Transverse colon (tissue), 4 donors: ENCODE measurements around the gene R3HDM4. TPM values are rescaled to one million over a fixed set of nuclear protein-coding genes. Genes with fewer than 3 reads are reported as not detected.

Experiments used
- DNase-seq: peaks from one replicate; pipeline ENCODE4 v3.0.0-alpha.2; 2019
- H3K27ac ChIP-seq, 4 donors: fragments of 200-600 bp; sonication (generic); 2 replicates each; pipeline ENCODE4 v1.5.1; 2016 to 2018; ENCODE audit warnings: inconsistent platforms in 4 of 4
- H3K27me3 ChIP-seq: fragments of 200-600 bp; sonication (generic); 2 replicates; pipeline ENCODE4 v1.5.1; 2017; ENCODE audit warnings: inconsistent platforms
- H3K36me3 ChIP-seq, 4 donors: fragments of 200-600 bp; sonication (generic); 2 replicates each; pipeline ENCODE4 v1.5.1; 2017 to 2019; ENCODE audit warnings: inconsistent platforms in 4 of 4
- H3K4me1 ChIP-seq, 4 donors: fragments of 200-600 bp; sonication (generic); 2 replicates each; pipeline ENCODE4 v1.5.1; 2017 to 2020; ENCODE audit warnings: inconsistent platforms in 4 of 4
- H3K4me3 ChIP-seq, 4 donors: fragments of 200-600 bp; sonication (generic); 1 replicate in 1 of 4; 2 replicates in 3 of 4; pipeline versions ENCODE4 v1.5.1 to v1.6.1; 2017 to 2019; ENCODE audit warnings: inconsistent platforms in 4 of 4
- H3K9me3 ChIP-seq, 2 donors: fragments of 200-600 bp; sonication (generic); 2 replicates each; pipeline ENCODE4 v1.5.1; 2017 to 2019; ENCODE audit warnings: inconsistent platforms in 2 of 2
- CTCF ChIP-seq, 5 experiments: fragments of 200-600 bp in 3 of 5; fragments of 450-650 bp in 2 of 5; sonication (generic) in 3 of 5; IDR thresholded peaks; 1 replicate in 2 of 5; 2 replicates in 3 of 5; pipeline ENCODE4 v1.5.1; 2016 to 2017; ENCODE audit warnings: antibody characterized with exemption in 5 of 5, inconsistent platforms in 3 of 5, mild to moderate bottlenecking in 2 of 5, moderate library complexity in 1 of 5
- EP300 ChIP-seq: sonication (generic); formaldehyde crosslinking; IDR thresholded peaks from one replicate; pipeline ENCODE4 v1.6.1; 2017; ENCODE audit warnings: antibody characterized with exemption, low read depth
- POLR2A ChIP-seq: fragments of 450-650 bp; IDR thresholded peaks from one replicate; pipeline ENCODE4 v1.6.1; 2016; ENCODE audit warnings: antibody characterized with exemption, mild to moderate bottlenecking, moderate library complexity
- POLR2AphosphoS5 ChIP-seq, 3 donors: sonication (generic); formaldehyde crosslinking; IDR thresholded peaks; one replicate each; pipeline ENCODE4 v1.6.1; 2016; ENCODE audit warnings: antibody characterized with exemption in 3 of 3
- WGBS, 2 donors: methylation state at CpG; one replicate each; pipeline ENCODE4 v1.1.5; 2018; ENCODE audit warnings: low coverage in 1 of 2; 5-methylcytosine and 5-hydroxymethylcytosine counted together
- in situ Hi-C, 4 donors: fragments of 200-750 bp; cut with MboI; loops; one replicate each; pipeline versions ENCODE4 v1.15.0 to v1.15.1; 2017; ENCODE audit warnings: low sequenced_read_pairs in 3 of 4, low pct_ligation_motif_present in 1 of 4, low pct_unique_long_range_greater_than_20kb in 1 of 4
- intact Hi-C: fragments of 100-400 bp; cut with DNase I; formaldehyde crosslinking; loops from one replicate; pipeline ENCODE4 v1.15.1; 2023; ENCODE audit warnings: low total_unique reads
- total RNA-seq, 4 donors: library from RNA; depleted of rRNA; stranded (reverse); fragments of >200 nt; gene quantifications; one replicate each; pipeline ENCODE4 v1.1.0, GENCODE V29; 2016

R3HDM4 gene
- total RNA-seq, 4 donors from 2014 or later: 43.8 to 49.4 (median 46.7) TPM

GRCh38 chr19:899336-900042, 13.5 kb downstream of the R3HDM4 start:
- DNase-seq: no peak
- TF ChIP-seq CTCF (IDR thresholded peaks at IDR 0.05) (no peak), POLR2A (no peak), EP300 (no peak)
- WGBS, 2 donors: 86% methylated on average over 28 of the region's 32 CpGs; no CpG with 5 or more reads in 1 of the 2 donors
- Histone ChIP-seq H3K27me3 (no peaks in the 10 kb centered on the region), H3K4me1 (no peaks in the 10 kb centered on the region), H3K36me3 (no peaks in the 10 kb centered on the region), H3K27ac (no peak overlapping the region), H3K9me3 (no peaks in the 10 kb centered on the region), H3K4me3 (no peak overlapping the region)
- in situ Hi-C loops: no loop called here
- intact Hi-C loops: no loop called here

GRCh38 chr19:898663-899062, 14.4 kb downstream of the R3HDM4 start:
- intact Hi-C loops (no loop called here), in situ Hi-C loops (no loop called here)
- TF ChIP-seq POLR2A: no peak
- H3K36me3 ChIP-seq: no peaks in the 10 kb centered on the region
- 74% methylated on average over 19 of the region's 20 CpGs; no CpG with 5 or more reads in 1 of the 2 donors for WGBS, 2 donors
- no peaks in the 10 kb centered on the region for H3K9me3 ChIP-seq
- no peak for DNase-seq
- H3K27me3 ChIP-seq: no peaks in the 10 kb centered on the region
- H3K4me3 ChIP-seq: no peak overlapping the region
- H3K4me1 ChIP-seq: peaks cover 0 to 3% (median 1%) of the 10 kb centered on the region in 4 donors
- no peak overlapping the region for H3K27ac ChIP-seq

- intact Hi-C loops: no loop called here
Measured at GRCh38 chr19:897442-898039, 15.5 kb downstream of the R3HDM4 start.

GRCh38 chr19:896999-897398, 16.0 kb downstream of the R3HDM4 start:
- TF ChIP-seq EP300: no peak
- TF ChIP-seq CTCF (IDR thresholded peaks at IDR 0.05): no peak
- TF ChIP-seq POLR2AphosphoS5 (IDR thresholded peaks at IDR 0.05): no peak
- TF ChIP-seq POLR2A: no peak
- no peak for DNase-seq
- peaks cover 0 to 9% (median 6%) of the 10 kb centered on the region in 4 donors for H3K4me1 ChIP-seq
- no peak overlapping the region for H3K27ac ChIP-seq
- no peak overlapping the region for H3K4me3 ChIP-seq
- H3K27me3 ChIP-seq: no peaks in the 10 kb centered on the region
- intact Hi-C loops (no loop called here), in situ Hi-C loops (no loop called here)
- H3K9me3 ChIP-seq: no peaks in the 10 kb centered on the region
- H3K36me3 ChIP-seq: no peaks in the 10 kb centered on the region
- WGBS, 2 donors: 90 to 96% methylated on average over 5 to 11 of the region's 11 CpGs

More at GRCh38 chr19:897442-898039, 15.5 kb downstream of the R3HDM4 start:
- H3K9me3 ChIP-seq: no peaks in the 10 kb centered on the region
- DNase-seq: no peak
- no peaks in the 10 kb centered on the region for H3K36me3 ChIP-seq
- TF ChIP-seq EP300 (no peak), CTCF (IDR thresholded peaks at IDR 0.05) (no peak), POLR2AphosphoS5 (IDR thresholded peaks at IDR 0.05) (no peak), POLR2A (no peak)
- peaks cover 0 to 6% (median 2%) of the 10 kb centered on the region in 4 donors for H3K4me1 ChIP-seq
- H3K27ac ChIP-seq: no peak overlapping the region
- in situ Hi-C loops: no loop called here
- 80 to 89% methylated on average over 4 to 18 of the region's 26 CpGs for WGBS, 2 donors
- H3K4me3 ChIP-seq: no peak overlapping the region
- H3K27me3 ChIP-seq: no peaks in the 10 kb centered on the region
